HepG2 (cell line): ENCODE data around the gene C5orf58. TPM values are rescaled to one million over a fixed set of nuclear protein-coding genes. Genes with fewer than 3 reads are reported as not detected.

ENCODE experiments used
- CREBL2 ChIP-seq: sonication (generic); formaldehyde crosslinking; IDR thresholded peaks from 2 replicates; pipeline ENCODE4 v1.8.1; 2023; ENCODE audit warnings: missing genetic modification reagents, mild to moderate bottlenecking, borderline replicate concordance
- MXD1 ChIP-seq: sonication (generic); formaldehyde crosslinking; IDR thresholded peaks from 2 replicates; pipeline ENCODE4 v1.4.0; 2020; ENCODE audit warnings: mild to moderate bottlenecking, missing genetic modification reagents
- RBM39 ChIP-seq: fragments of 200-400 bp; formaldehyde crosslinking; IDR thresholded peaks from one replicate; pipeline ENCODE4 v1.6.1; 2018; ENCODE audit warnings: antibody characterized with exemption, mild to moderate bottlenecking, low read depth, low read length; ENCODE audit not compliant: poor library complexity, severe bottlenecking
- SMC3 ChIP-seq: IDR thresholded peaks from 2 replicates; pipeline ENCODE4 v1.6.1; 2011; ENCODE audit warnings: low read length, improper control_type of control experiment
- SNAI1 ChIP-seq: sonication (generic); formaldehyde crosslinking; IDR thresholded peaks from 2 replicates; pipeline ENCODE4 v1.5.0; 2020; ENCODE audit warnings: mild to moderate bottlenecking, missing genetic modification reagents, borderline replicate concordance
- XRCC5 ChIP-seq: fragments of 200-400 bp; formaldehyde crosslinking; optimal IDR thresholded peaks from 2 replicates; pipeline ENCODE3; 2017; ENCODE audit warnings: mild to moderate bottlenecking, low read length
- ZBTB37 ChIP-seq: sonication (generic); formaldehyde crosslinking; IDR thresholded peaks from 2 replicates; pipeline ENCODE4 v1.4.0; 2020; ENCODE audit warnings: mild to moderate bottlenecking, missing genetic modification reagents
- ZBTB49 ChIP-seq: sonication (generic); formaldehyde crosslinking; IDR thresholded peaks from 2 replicates; pipeline ENCODE4 v1.4.0; 2020; ENCODE audit warnings: missing genetic modification reagents, borderline replicate concordance
- ZFP36 ChIP-seq: fragments of 150-350 bp; IDR thresholded peaks from 2 replicates; pipeline ENCODE4 v1.6.1; 2018; ENCODE audit warnings: borderline replicate concordance, low read length, low read depth; ENCODE audit not compliant: partially characterized antibody
- ZMAT5 ChIP-seq: sonication (generic); formaldehyde crosslinking; IDR thresholded peaks from 2 replicates; pipeline ENCODE4 v1.5.0; 2020; ENCODE audit warnings: mild to moderate bottlenecking, low read depth, missing genetic modification reagents, borderline replicate concordance
- ZNF569 ChIP-seq: sonication (generic); formaldehyde crosslinking; IDR thresholded peaks from 2 replicates; pipeline ENCODE4 v1.5.0; 2020; ENCODE audit warnings: mild to moderate bottlenecking, missing genetic modification reagents, moderate library complexity, borderline replicate concordance
- ZNF577 ChIP-seq: sonication (generic); formaldehyde crosslinking; IDR thresholded peaks from 2 replicates; pipeline ENCODE4 v1.4.0; 2020; ENCODE audit warnings: mild to moderate bottlenecking, low read depth, missing genetic modification reagents, borderline replicate concordance
- ZNF746 ChIP-seq: sonication (generic); formaldehyde crosslinking; IDR thresholded peaks from 2 replicates; pipeline ENCODE4 v1.8.0; 2022; ENCODE audit warnings: mild to moderate bottlenecking, missing genetic modification reagents
- polyA plus RNA-seq, 8 experiments: library from polyadenylated mRNA; depleted of rRNA in 3 of 8; stranded (reverse) in 7 of 8; unstranded in 1 of 8; fragments of >200 nt; fragmentation: Illumina TruSeq in 4 of 8; extraction: Trizol in 4 of 8; gene quantifications; 2 replicates each; pipeline versions ENCODE4 v1.2.1 to v1.2.3, GENCODE V29; 2011 to 2016; ENCODE audit warnings: low read depth in 4 of 8, missing spikeins in 1 of 8, mixed read lengths in 1 of 8; ENCODE audit not compliant: insufficient read depth in 1 of 8
- total RNA-seq, 5 experiments: library from RNA; depleted of rRNA; stranded (reverse); fragments of >200 nt; fragmentation: Illumina TruSeq; extraction: Trizol; gene quantifications; 2 replicates each; pipeline ENCODE4 v1.2.3, GENCODE V29; 2016; ENCODE audit warnings: low read depth in 1 of 5

C5orf58 gene
- total and polyA plus RNA-seq, 2 of the 13 experiments (the other 11 are each of a cell fraction or from before 2014, with no cell fraction given), result not detected

- TF ChIP-seq ZBTB49 (CRISPR knock-in tag), result no peak
- no peak for TF ChIP-seq RBM39
- peak; percentile 25 for TF ChIP-seq XRCC5
- TF ChIP-seq ZNF569 (CRISPR knock-in tag), result no peak
- no peak for TF ChIP-seq MXD1 (CRISPR knock-in tag)
- TF ChIP-seq ZBTB37 (CRISPR knock-in tag), result no peak
- TF ChIP-seq ZNF746 (CRISPR knock-in tag), result no peak
- no peak for TF ChIP-seq ZNF577 (CRISPR knock-in tag)
- no peak for TF ChIP-seq CREBL2
- no peak for TF ChIP-seq ZFP36
- peak; percentile 33 for TF ChIP-seq SMC3
- no peak for TF ChIP-seq SNAI1 (CRISPR knock-in tag)
- TF ChIP-seq ZMAT5, result no peak
- TF ChIP-seq, all 625 proteins: peak for 5
Measured at GRCh38 chr5:170225326-170226128, 7.3 kb upstream of the C5orf58 start (continued).
